ENCODE results near the gene PRDM16.
A peak's percentile ranks its signal among the peaks of the same experiment; 100 is the strongest.

The PRDM16 gene

DNA sequence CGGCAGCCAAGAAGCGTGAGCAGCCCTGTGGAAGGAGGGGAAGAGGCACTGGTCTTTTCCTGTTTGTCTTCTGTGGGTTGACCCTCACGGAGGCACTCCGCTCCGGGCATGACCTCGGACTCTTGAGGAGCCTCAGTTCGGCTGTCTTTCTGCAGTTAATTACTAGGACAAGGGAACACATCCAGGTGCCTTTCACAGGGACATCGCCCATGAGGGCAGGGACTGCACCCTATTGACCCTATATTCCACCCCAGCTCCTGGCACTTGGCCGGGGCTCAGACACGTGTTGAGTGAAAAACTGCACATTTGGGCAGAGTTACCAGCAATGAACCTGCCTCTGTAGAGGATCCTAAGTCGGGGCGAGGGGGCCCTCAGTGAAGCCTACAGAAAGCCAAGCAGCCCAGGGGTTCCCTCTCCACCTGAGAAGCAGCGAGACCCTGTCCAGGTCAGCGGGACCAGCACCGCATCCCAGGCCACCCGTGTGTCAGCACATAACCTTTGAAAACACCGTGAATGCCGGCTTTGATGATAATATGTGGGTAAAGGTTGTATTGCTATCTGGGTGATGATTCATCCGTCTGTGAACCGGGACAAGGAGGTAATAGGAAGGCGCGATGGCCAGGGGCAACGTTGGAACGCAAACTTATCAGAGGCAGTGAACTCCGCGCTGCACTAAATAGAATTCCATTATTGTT, 224.0 kb downstream of the PRDM16 start:
- no peak for DNase-seq

DNA sequence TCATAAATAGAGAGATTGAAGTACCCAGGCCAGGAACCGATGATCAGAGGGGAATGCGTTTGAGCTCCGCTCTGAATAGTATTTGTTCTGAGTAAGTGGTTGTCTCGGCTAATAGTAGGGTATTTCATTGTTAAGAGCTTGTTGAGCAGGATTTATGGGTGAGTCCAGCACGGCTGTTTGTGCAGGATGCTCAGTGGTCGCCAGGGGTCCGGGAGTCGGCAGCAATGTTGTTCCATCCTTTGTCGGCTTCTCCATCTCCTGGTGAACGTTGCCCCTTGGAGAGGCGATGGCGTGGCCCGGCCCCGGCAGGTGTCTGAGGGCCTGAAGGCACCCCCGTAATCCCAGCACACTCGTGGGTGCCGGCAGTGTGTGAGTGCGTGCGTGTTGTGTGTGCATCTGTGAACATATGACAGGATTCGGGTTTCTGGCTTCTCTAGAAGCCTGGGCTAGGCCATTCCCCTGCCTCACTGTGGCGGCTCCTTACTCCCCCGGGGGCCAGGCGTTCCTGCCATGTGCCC, 224.6 kb downstream of the PRDM16 start:
- no peak for DNase-seq

DNA sequence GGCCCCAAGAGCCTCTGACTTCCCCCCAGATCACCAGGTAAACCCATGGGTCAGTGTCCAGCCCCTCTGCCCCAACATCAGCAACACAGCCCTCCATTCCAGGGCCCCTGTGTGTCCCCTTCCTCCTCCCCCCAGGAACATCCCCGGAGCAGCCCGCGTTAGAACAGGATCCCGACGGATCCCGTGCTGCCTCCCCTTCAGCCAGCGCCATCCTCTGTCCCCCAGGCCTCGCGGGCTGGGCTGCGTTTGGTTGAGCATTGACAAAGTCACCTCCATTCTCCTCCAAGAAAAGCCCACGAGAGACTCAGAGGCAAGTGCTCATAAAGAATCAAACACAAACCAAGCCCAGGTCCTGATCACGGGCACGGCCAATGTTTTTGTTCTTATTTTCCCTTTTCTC, 225.4 kb downstream of the PRDM16 start:
- DNase-seq: no peak

DNA sequence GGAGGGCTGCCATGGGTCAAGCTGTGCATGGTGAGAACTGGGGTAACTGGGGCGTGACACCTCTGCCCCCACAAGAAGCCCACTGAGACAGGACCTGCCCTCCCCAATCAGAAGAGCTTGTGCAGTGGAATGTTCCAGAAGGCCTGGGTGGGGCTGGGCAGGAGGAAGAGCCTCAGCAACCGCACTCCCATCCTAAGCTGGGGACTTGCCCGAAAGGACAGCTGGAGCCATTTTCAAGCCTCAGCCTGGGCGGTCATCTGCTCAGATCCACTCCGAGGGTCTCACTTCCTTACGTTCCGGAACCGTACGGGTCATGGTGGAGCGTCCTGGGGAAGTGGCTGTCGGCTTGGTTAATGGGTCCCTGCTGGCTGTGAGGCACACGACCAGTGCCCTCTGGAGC, 226.8 kb downstream of the PRDM16 start:
- DNase-seq: no peak

DNA sequence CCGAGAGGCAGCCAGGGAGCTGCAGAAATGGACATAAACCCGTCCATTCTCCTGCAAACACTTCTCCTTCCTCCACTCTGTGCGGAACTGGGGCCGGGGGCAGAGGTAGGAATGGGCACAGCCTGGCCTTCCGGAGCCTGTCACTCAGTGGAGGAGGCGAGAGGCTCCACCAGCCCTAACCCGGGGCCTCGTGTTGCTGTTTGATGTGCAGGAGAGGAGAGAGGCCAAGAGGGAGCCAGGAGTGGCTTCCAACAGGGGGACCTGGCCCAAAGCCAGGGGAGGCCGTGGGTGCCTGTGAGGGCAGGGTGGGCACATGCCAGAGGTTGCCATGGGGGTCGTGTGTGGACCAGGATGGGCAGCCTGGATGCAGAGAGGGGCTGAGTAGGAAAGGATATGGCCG, 227.3 kb downstream of the PRDM16 start:
- no peak for DNase-seq

DNA sequence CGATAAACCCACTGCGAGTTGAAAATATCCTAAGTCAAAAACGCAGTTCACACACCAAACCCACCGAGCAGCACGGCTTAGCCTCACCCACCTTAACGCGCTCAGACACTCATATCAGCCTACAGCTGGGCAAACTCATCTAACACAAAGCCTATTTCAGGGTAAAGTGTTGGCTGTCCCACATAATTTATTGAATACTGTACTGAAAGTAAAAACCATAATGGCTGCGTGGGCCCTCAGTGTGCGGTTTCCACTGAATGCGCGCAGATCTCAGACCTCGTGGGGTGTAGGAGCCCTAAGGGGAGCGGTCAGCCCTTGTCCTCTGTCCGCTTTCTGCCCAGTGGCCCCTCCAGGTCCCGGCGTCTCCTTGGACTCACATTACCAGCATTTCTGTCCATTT, 227.8 kb downstream of the PRDM16 start:
- no peak for DNase-seq

DNA sequence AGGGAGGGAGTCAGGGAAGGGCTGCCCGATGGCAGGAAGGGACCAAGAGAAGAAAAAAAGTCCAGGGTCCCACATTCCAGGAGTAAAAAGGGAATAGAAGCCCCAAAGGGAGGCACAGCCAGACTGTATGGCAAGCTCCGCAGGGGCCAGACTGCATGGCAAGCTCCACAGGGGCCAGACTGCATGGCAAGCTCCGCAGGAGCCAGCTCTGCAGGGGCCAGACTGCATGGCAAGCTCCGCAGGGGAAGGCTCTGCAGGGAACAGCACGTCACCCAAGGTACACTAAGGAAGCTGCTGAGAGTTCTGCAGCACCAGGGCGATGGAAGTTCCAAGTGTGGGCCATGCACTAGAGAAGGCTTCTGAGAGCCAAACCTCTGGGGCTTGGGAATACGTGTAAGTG, 228.8 kb downstream of the PRDM16 start:
- no peak for DNase-seq

DNA sequence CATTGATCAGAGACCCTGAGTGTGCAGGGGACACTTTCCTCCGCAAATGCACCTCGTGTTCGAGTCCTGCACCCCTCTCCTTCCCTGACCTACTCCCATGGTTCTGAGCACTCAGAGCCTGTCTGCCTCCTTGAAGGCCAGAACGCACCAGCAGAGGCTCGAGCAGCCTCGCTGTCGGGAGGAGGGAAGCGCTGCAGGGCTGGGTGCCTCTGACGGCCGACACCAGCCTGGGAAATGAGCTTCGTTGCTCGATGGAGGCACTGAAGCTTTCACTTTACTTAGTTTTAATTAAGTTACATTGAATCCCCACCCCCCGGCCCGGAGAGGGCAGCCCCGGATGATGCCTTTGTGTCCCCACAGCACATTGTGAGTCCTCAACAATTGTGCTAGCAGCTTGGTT, 229.2 kb downstream of the PRDM16 start:
- DNase-seq: no peak

DNA sequence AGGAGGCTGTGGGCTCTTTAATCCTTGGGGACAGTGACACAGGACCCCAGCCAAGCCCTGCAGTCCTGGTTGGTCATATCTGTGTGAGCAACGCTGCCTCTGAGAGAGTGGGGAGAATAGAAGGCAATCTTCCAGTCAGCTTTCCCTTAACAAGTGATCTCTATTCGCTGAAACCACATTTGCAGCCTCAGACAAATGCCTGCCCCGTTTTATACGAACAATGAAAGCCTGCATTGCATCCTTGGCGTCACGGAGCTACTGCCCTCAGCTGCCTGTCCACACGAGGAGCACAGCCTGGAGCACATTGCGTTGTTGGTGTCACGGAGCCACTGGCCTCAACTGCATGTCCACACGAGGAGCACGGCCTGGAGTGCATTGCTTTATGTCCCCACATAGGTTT, 235.2 kb downstream of the PRDM16 start:
- DNase-seq: no peak

DNA sequence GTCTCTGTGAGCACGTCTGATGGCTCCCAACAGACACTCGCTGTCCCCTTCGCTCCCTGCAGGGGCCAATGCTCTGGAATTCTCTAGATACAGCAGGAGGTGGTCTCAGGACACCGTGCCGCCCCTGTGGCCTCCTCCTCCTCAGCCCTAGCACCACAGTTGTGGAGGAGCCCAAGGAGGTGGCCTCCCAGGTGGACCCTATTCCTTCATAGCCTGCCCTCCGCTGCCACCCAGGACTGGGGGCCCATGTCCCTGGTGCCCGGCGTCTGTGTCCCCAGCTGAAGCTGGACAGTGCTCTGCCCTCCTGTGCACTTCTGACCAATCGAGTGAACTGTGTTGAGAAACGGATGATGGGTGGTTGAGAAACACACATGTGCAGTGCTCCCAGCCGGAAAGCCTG, 235.7 kb downstream of the PRDM16 start:
- no peak for DNase-seq

DNA sequence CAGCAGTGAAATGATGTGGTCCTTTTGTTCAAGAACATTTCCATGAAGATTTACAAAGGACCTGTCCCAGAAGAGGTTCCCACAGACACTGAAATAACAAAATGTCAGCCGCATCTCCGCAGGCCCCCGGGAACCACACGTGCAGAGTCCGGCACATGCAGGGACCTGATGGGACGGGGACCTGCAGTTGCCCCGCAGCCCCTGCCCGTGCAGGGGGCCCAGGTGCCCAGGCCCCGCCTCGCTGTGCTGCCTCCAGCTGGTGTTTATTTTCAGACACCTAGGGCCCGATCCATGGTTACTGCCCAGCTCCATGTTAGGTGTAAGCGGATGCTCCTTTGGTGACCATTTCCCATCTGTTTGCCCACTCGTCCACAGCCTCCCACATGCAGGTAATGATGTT, 236.2 kb downstream of the PRDM16 start:
- DNase-seq: no peak

DNA sequence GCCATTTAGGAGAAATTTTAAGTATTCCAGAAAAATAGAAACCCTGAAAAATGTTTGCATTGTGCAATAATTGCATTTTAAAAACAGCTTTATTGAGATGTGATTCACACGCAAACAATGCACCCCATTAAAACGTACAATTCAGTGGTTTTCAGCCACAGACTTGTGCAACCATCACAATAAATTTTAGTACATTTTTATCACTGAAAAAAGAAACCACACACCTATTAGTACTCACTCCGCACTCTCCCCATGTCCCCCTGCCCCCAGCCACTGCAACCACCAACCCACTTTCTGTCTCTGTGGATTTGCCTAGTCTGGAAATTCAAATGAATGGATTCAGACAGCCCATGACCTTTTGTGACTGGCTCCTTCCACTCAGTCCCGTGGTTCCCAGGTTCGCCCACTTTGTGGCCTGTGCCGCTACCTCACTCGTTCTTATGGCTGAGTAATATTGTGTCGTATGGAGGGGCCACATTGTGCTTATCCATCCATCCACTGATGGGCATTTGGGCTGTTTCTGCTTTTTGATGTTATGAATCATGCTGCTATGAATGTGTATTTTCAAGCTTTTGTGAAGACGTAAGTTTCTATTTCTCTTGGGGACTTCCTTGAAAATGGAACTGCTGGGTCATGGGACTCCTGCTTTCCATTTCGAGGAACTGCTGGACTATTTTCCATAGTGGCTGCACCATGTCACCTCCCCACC, 237.7 kb downstream of the PRDM16 start:
- DNase-seq: no peak

DNA sequence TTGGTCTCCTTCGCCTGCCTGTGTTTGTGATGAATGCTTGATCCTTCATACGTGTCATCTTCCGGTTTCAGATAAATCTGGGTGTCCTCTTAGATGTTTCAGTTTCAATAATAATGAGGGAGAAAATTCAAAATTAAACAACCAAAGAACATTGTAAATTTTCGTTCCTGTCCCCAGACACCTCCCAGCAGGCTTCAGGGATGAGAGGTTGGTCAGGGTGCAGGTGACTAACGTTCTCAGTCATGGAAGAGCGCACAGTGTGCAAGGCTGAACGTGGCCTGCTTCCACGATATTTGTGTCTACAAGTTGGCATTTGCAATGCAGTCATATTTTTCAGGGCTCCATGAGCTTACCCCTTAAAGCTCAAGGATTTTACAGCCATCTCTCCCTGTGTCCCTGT, 238.4 kb downstream of the PRDM16 start:
- DNase-seq: no peak

DNA sequence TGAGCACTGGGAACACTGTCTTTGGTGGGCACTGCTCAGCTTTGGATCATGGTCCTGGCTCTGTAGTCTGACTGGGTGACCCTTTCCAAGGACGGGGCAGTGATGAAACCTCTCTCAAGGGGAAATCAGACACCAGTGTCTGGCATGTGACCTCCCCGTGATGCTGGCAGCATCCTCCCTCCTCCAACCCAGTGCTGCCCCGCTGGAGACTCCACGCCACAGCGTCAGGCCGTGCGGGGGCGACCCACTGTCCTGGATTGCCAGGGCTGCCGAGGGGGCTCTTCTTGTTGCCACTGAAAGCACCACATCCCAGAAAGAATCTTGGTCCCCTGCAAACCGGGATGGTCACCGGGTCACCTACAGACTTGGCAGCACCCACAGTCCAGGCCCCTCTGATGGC, 239.1 kb downstream of the PRDM16 start:
- no peak for DNase-seq

DNA sequence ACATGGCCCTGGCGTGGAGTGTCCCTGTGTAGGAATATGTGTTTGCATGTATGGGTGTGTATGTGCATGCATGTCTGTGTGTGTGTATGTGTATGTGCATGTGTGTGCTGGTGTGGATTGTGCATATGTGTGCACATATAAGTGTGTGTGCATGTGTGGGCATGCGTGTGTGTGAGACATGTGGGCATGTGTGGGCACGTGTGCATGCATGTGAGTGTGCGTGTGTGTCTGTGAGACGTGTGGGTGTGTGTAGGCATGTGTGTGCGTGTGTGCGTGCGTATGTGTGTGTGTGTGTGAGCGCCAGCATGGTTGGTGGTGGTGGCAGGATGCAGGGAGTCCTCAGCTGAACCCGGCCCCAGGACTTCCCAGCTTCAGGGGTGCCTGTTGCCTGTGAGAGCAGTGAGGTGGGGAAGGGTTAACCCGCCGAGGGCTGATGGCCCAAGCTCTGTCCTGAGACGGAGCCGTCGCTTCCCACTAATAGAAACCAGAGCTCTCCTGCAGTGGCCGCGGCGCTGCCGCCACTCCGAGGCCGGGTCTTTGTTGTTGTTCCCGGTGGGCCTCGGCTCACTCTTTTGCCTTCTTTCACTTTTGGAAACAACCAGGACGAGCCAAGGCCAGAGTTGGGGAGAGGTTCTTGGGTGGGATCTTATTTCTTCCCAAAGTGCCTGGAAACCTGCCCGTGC, 241.9 kb downstream of the PRDM16 start:
- DNase-seq: no peak

DNA sequence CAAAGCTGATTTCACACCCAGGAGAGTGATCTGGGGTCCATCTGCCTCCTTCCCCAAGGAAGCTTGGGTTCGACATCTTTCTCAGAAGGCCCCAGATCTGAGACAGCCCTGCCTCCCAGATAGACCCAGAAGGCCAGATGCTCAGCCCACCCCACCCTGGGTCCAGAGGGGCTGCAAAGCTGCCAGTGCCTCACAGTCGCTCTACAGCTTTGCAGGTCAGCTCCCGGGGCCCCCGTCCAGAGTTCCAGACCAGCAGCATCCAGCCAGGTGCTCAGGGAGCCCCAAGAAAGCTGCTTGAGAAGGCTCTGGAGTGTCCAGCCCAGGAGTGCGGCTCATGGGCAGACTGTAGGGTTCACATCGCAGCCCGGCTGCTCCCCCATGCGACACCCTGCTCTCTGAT, 242.7 kb downstream of the PRDM16 start:
- no peak for DNase-seq

DNA sequence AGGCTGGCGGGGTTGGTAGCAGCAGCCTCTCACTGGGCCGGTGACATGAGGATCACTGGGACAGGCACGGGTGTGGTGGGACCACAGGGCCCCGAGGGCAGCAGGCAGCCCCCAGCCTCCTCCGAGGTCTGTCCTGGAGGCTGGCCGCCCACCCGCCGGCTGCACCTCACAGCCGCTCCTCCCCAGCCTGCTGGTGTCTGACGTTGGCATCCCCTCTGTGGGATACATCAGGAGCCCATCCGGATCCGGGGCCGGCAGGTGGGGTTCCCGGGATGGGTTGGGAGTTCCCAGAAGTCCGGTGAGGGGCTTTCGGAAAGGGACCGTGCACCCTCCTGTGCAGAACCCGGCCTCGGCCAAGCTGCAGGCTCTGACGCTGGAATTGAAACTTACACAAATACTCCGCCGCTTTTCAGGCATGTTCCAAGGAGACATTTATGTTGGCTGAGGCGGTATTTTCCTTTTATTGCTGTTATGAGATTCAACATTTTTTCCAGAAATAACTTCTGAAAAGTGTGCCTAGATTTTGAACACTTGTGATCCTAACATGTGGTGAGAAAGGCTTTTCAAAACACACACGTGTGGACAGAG, 243.4 kb downstream of the PRDM16 start:
- no peak for DNase-seq

DNA sequence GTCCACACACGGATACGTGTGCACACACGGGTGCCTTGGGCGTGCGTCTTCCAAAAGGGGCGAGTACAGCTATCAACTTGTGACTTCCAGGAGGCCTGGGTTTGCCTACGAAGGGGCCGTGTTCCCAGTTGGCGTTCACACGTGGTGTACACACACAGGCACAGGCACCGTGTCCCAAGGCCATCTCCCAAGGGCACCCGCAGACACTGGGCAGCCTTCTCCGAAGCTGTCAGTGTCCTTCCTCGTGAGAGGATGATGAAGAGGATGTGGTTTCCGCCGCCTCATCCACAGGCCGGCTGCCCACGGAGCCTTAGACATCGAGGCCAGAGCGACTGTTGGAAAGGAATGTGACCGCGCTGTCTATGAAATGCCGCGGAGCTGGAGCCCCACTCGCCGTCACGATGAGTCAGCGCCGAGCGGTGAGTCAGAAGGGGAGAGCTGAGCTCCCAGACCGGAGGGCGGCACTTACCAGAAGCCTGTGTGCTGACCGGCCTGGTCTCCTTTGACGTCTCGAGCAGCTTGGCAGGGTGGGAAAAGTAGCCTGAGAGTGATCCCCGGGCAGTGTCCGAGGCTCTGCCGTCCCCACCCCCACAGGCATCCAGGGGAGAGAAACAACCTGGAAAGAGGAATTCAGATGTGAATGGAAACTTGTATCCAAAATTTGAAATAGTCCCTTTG, 244.0 kb downstream of the PRDM16 start:
- peak; percentile 76 for DNase-seq

DNA sequence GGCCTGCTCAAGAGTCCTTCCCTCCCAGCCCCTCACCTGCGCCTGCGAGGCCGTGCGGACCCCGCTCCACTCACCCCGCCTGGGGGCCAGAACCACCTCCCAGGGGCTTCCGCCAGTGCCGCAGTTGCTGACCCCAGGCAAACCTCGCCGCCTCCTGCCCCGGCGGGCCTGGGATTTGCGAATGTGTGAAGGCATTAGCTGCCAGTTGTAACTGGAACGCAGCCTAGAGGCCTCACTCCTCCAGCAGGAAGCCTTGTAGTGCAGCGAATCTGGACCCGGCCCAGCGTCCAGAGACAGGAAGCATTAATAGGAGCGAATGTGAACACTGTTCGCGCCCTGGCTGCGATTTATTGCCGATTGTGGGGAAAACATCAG, 244.6 kb downstream of the PRDM16 start:
- DNase-seq: no peak

DNA sequence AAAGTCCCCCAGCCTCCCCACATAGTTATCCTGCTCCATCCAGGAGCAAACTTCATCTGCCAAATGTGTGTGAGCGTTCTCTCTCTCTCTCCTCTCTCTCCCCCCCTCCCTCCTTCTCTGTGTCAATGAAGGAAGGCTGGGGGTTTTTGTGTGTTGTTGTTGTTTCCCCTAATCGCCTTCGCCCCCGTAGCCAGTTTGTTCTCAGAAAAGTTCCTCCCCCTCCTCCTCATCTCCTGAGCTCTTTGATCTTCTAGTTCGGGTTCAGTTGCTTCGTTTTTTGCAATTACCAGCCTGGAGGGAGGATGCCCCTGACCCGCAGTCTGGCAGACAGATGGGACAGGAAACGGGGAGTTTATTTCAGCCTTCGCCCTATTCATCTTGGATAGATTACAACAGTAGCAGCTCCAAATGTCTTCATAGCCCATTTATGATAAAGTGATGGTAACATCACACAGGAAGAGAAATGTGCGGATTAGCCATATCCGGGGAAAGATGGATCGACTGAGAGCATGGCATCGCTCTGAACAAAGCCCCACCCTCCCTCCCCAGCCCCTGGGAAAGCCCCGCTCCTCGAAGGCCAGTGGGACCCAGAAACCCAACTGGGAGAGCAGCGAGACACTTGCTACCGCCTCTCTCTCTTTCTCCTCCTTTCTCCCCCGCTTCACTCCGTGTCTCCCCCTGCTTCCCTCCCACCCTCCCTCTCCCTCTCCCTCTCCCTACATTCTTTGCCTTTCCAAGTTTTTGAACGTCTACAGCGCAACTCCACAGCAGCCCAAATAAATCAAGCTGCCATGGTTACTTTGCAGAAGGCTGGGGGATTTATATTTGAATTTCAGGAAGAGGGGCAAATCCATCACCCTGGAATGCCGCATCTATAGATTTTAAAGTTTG, 245.7 kb downstream of the PRDM16 start:
- DNase-seq: no peak

DNA sequence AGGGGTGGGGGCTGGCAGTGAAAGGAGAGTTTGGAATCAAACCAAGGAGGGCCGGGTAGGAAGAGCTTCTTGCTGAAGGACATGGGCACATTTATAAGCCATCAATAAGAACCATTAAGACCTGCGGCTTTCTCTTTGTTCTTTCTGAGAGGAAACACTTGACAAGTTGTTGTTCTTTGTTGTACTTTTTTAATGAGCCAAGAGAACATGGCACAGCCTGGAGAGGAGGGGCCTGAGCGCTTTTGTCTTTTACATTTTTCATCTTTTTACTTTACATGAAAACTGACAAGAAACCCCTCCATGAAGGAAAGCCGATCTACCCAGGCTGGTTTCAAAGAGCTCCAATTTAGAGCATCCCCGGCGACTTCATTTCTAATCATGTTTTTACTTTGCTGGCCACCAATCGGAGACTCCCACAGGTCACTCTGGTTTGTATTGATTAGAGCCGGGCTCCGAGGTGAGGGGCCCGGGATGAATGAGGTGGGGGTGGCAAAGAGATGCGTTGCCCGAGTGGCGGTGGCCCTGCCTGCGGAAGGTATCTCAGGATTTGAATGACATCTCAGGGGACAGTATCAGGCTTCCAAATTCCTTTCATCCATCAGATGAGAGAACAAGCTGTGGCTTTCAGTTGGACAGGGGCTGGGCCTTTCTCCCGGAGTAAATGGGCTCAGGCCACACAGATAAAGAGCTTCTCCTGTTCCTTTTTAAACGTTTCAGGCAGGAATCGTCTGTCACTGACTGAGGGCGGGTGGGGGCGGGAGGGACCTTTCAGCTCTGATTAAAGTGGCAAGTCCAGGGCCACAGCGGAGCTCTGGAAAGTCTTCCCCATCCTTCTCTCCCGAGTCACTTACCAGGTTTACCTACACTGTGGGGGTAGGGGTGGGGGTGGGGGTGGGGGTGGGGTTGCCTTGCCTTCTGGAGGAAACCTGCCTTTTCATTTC, 246.7 kb downstream of the PRDM16 start:
- no peak for DNase-seq
